Measurements from ENCODE around the gene PPFIA4.
"Not testable (repeated sequence)": the region's sequence is repeated elsewhere in the genome, so short reads cannot be mapped to it uniquely, and the experiment has no call there.

The PPFIA4 gene

DNA sequence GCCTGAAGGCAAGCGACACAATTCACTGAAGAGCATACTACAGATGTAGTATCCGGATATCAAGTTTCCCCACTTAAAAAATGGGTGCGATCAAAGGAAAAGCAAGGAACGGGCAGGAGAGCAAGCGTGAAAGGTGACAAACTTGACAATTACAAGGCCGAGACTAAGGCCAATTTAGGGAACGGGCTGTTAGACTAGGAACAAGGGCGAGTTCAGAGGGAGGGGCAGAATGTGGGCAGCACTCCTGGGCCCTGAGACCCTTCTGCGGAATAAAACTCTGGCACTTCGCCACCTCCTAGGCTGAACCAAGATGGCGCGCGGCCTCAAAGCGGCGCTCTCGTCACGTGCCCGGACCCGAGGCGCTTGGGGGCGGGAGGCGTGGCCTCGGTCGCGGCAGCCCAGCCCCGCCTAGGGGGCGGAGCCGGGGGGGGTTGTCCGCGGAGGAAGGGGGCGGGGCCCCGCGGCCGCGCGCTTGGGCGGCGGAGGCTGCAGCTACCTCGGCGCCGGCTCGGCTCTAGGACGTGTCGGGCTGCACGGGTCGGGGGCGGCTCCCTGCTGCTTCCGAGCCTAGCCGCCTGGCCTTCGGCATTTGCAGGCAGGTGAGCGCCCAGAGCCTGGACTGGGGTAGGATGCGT is at the start of gene PPFIA4:
PPFIA4 (plus strand) TSS at position 461 of the 635 bp plus-strand sequence. CDS start 12,518 bp downstream, outside the sequence.
- DNase-seq, result peak; percentile 90

DNA sequence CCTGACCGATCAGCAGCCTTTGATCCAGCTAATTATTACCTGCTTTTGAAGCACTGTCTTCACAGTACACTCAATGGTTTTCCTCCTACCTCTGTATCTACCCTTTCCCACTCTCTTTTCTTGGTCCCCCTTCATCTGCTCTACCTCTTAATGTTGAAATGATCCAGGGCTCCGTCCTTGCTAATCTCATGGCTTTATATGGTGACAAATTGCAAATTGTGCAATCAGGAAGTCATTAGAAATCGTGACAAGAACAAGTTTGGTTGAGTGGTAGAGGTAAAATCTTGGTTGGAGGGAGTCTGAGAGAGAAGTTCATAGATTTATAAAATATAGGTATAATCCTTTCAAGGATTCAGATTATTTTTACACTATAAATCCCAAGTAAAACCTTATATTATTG is 49.7 kb upstream of the PPFIA4 start:
- no peak for DNase-seq

DNA sequence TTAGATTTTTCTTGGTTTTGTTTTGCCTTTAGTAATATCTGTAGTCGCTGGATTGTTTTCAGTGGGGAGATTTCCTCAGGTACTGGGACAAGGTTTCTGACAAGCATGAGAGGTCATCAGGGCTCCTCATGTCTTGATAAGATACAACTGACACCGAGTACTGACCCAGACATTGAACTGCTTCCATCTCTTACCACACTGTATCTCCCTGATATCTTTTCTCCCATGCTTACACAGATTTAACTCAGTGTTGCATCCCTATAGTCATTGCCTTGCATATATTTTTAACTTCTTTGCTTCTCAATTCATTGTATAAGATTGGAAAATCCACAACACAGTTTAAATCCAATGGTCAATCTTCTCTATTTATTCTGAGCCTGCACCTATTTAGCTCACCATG is 46.8 kb upstream of the PPFIA4 start:
- no peak for DNase-seq

DNA sequence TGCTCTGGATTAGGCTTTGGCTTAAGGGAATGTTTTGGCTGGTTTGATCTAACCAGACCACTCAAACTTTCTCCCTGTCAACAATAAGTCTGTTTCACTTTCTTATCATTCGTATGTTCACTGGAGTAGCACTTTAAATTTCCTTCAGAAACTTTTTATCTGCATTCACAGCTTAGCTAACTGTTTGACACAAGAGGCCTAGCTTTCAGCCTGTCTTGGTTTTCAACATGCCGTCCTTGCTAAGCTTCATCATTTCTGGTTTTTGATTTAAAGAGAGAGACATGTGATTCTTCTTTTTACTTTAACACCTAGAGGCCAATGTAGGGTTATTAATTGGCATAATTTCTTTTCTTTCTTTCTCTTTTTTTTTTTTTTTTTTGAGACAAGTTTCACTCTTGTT is 44.4 kb upstream of the PPFIA4 start:
- DNase-seq, result no peak

DNA sequence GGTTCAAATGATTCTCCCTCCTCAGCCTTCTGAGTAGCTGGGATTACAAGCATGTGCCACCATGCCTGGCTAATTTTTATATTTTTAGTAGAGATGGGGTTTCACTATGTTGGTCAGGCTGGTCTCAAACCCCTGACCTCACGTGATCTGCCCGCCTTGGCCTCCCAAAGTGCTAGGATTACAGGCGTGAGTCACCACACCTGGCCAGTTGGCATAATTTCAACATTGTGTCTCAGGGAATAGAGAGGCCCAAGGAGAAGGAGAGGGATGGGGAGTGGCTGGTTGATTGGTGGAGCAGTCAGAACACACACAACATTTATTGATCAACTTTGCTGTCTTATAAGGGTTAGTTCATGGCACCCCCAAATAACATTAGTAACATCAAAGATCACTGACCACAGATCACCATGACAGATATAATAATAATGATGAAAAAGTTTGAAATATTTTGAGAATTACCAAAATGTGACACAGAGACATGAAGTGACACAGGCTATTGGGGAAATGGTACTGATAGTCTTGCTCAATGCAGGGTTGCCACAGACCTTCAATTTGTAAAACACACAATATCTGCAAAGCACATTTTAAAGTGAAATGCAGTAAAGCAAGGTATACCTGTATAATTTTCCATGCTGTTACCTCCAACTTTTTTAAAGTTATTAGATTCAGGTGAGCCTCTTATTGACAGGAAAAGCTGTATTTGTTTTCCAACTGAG is 43.4 kb upstream of the PPFIA4 start:
- no peak for DNase-seq

DNA sequence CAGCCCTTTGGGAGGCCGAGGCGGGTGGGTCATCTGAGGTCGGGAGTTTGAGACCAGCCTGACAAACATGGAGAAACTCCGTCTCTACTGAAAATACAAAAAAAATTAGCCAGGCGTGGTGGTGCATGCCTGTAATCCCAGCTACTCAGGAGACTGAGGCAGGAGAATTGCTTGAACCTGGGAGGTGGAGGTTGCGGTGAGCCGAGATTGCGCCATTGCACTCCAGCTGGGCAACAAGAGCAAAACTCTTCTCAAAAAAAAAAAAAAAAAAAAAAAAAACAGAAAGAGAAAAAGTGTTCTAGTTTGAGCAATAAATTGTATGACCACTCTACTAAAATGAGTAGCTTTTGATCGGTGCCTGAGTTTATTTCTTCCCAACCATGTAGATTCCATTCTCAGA is 40.2 kb upstream of the PPFIA4 start:
- DNase-seq, result not testable (repeated sequence)

DNA sequence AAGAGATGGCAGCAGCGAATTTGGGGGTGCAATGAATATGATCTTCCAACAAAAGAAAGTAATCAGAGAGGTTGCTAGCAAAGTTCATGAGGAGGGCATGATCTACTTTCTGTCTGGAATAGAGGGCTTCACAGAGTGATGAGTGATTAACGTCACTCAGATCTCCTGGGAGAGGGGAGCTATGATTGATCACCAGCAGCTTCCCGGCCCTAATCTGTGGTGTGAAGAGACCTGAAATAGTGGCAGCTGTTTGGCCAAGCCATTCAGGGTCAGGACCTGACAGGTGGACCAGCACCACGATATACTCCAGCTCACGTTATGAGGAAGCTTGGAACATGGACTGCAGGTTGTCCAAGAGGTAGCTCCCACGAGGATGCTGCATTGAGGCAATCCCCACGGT is 39.0 kb upstream of the PPFIA4 start:
- DNase-seq, result no peak

DNA sequence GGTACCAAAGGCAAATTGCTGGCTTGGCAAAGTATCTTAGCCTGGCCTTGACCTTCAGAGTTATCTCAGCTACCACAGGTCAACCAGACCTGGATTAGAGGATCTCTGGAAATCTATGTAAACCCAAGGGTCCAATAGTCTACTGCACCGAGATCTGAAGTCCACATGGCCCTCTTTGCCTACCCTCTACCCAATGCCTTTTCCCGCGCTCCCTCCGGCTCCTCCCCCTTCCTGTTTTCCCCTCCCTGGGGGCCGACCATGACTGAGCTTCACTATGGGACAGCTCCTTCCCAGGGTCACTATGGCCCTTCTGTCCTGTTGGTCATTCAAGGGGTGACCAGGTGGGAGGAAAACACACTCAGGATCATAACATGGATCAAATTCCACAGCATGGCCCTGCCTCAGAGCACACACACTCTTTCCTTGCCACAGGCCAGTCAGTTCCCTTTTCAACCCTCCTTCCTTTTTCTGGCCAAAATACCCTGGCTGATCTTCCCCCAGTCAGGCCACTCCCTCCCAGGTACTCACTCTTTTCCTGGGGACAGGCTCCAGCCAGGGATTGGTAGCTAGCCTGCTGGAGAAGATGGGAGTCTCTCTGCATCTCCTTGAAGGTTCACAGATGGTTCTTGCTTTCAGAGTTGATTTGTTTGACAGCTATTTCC is 38.2 kb upstream of the PPFIA4 start:
- no peak for DNase-seq

DNA sequence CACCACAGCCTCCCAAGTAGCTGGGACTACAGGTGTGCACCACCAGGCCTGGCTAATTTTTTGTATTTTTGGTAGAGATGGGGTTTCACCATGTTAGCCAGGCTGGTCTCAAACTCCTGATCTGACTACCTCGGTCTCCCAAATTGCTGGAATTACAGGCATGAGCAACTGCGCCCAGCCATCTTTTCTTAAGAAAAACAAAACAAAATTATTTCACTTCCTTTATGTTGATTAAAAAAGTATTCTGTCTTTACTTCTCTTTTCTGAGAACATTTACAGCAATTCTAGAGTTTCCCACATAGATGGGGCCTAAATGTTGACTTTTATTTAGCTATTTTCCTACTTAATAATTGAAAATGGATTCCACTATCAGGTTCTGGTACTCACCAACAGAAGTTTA is 36.4 kb upstream of the PPFIA4 start:
- DNase-seq, result no peak

DNA sequence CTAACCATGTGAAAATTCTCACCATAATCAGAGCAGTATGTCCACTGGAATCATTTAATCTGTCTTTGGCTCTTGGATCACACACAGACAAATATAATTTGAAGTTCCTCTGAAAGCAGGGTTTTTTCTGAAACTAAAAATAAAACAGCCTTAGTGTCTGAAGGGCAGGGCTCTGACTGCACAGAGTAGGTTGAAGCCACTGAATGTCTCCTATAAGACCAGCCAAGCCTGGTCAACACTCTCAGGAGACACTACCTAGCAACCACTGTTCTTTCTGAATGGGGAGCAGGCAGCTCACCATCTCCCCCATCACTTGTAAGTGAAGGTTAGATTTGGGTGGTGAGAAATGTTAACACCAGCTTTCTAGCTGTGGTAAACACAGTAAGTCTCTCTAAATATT is 35.2 kb upstream of the PPFIA4 start:
- DNase-seq, result no peak

DNA sequence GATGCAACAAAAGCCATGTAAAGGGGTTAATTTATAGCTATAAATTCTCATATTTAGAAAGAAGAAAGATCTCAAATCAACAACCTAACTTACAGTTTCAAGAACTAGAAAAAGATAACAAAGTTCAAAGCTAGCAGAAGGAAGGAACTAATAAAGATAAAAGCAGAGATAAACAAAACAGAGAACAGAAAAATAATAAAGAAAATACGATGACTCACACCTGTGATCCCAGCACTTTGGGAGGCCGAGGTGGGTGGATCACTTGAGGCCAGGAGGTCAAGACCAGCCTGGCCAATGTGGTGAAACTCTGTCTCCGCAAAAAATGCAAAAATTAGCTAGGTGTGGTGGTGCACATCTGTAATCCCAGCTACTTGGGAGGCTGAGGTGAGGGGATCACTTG is 31.5 kb upstream of the PPFIA4 start:
- DNase-seq, result no peak

DNA sequence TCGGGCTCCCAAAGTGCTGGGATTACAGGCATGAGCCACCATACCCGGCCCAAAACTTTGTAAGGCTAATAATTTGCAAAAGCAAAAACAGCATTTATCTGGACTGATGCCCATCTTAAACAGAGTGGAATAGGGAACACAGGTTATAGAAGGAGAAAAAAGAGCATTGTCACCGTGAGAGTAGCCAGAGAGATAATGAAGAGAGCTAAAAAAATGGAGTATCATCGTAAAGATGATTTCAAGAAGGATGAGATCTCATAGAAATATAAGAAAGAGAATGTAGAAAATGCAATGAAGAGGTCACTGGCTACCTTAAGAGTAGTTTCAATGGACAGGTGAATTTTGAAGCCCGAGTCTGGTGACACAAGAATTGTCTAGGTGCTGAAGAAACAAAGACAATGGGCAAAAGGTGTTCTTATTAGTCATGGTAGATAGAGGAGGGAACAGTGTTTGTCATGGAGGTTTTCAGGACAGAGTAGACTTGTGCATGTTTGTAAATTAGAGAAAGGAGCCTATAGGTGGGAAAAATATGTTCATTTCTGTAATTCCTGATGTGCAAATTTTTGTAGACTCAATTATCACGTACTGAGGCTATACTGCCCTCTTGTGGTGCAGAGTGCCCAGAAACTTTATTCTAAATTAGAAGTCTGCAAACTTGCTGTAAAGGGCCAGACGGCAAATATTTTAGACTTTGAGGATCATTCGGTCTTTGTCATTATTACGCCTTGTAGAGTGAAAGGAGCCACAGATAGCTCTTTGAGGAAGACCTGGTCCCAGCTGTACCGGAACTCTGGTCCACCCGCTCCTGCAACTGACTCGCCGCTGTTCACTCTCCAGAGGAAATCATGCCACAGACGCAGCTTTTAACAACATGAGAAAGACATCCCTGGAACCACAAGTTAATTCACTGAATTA is 27.2 kb upstream of the PPFIA4 start:
- DNase-seq, result peak; percentile 52

DNA sequence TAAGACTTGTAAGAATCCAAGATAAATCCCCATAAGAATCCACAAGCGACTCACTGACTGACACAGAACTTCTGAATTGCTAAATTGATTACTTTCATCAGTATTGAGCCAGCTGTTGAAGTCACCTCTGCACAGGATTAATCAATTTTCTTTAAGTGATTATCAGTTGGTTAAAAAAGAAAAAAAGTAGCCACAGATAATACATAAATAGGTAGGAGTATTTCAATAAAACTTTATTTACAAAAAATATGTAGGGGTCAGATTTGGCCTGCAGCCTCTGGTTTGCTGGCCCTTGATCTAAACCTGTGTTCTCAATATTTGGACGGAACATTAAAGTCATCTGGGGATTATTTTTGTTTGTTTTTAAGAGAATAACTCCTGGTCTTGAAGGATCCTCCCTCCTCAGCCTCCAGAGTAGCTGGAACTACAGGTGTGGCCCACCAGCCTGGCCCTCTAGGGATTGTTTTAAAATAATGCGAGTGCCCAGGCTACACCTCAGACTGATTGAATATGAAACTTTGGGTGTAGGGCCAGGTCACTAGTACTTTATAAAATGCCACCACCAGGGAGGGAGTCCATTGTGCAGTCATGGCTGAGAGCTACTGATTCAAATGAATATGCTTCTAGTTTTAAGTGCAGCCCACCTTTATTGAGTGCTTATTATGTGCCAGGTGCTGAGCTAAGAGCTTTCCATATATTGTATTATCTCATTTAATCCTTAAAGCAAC is 25.9 kb upstream of the PPFIA4 start:
- no peak for DNase-seq

DNA sequence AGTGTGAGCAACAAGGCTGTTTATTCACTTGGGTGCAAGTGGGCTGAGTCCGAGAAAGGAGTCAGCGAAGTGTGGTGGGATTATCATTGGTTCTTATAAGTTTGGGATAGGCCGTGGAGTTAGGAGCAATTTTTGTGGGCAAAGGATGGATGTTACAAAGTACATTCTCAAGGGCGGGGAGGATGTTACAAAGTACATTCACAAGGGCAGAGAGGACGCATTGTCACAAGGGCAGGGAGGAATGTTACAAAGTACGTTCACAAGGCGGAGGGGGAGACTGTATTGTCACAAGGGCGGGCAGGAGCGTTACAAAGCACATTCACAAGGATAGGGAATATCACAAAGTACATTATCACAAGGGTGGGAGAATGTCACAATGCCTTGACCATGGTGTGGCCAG is 24.3 kb upstream of the PPFIA4 start:
- no peak for DNase-seq

DNA sequence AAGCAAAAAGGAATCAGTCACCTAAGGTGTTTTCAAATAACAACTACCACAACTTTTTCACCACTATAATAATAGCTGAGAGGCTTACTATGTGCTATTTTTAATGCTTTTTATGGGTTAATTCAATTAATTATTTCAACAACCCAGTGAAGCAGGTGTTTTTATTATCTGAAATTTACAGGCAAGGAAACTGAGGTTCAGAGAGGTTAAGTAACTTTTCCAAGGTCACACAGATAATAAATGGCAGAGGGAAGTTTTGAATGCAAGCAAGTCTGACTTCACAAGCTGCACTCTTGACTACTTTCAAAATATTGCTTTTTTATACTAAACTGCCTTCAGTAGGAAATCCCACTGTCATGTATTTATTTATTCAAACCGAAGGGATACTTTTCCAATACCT is 23.3 kb upstream of the PPFIA4 start:
- DNase-seq, result no peak

DNA sequence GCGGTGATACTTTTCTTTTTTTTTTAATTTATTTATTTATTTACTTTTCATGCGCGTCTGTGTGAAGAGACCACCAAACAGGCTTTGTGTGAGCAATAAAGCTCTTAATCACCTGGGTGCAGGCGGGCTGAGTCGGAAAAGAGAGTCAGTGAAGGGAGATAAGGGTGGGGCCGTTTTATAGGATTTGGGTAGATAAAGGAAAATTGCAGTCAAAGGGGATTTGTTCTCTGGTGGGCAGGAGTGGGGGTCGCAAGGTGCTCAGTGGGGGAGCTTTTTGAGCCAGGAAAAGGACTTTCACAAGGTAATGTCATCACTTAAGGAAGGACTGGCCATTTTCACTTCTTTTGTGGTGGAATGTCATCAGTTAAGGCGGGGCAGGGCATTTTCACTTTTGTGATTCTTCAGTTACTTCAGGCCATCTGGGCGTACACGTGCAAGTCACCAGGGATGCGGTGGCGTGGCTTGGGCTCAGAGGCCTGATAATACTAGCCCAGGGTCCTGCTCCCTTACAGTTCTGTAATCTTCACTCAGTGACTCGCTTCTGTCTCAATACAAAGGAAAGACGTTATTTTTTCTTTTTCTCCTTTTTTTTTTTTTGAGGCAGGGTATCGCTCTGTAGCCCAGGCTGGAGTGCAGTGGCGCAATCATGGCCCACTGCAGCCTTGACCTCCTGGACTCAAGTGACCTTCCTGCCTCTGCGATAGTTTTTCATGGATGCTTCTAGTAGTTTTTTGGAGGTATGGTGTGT is 20.7 kb upstream of the PPFIA4 start:
- not testable (repeated sequence) for DNase-seq

DNA sequence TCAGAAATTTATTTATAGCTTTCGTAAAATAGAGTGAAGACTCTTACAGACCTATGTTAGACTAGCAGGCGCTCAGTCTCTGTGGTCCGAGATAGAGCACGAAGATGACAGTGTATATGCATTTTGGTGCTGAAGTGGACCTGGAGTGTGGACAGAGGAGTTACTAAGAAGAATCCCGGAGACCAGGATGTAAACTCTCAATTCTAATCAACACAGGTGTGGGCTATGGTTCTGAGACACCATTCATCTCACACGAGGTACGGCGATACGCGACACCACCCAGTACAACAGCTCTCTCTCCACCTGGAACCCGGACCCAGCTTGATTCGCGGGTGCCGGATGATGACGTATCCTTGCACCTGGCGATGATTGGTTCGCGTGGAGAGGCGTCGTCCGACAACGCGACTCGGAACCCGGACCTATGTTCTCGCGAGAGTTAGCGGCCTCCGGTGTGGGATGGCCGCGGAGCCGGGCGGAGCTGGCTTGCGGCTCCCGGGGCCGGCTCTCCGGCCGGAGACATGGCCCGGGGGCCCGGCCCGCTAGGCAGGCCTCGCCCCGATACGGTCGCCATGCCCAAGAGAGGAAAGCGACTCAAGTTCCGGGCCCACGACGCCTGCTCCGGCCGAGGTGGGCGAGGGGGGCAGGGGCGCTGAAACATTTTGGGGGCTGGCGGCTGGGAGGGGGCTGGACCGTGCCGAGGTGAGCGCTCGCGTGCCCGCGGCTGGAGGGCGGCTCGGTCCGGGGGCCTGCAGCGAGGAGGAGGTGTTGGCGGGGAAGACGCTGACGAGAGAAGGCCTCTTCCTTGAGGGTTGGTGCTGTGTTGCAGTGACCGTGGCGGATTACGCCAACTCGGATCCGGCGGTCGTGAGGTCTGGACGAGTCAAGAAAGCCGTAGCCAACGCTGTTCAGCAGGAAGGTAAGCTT is 19.1 kb upstream of the PPFIA4 start, which contains the start of gene TMEM183A:
TMEM183A (plus strand) TSS at position 427 of the 924 bp plus-strand sequence; CDS start at position 519, 92 bp downstream.
- peak; percentile 89 for DNase-seq

DNA sequence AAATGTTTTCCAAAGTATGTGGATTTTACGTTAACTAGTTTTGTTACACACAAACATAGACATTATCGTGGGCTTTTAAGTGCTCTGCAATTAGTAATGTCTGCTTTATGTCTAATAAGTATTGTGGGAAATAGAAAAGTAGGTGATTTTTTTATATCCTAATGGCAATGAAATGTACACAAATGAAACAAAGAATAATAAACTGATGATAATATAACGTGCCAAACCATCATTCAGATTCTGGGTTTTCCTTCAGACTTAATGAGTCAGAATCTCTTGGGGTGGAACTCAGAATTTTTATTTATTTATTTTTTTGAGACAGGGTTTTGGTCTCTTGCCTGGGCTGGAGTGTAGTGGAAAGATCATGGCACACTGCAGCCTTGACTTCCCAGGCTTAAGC is 17.1 kb upstream of the PPFIA4 start:
- DNase-seq, result no peak

DNA sequence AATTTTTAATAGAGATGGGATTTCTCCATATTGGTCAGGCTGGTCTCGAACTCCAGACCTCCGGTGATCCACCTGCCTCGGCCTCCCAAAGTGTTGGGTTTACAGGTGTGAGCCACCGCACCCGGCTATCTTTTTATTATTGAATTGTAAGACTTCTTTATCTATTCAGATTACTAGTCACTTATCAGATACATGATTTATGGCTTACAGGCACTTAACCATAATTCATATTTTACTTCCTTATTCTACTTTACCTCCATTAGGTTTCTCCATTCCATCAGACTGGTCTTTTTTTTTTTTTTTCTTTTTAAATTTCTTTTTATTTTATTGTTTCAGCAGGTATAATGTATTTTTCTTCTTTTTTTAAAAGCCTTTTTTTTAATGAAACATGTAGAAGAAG is 14.7 kb upstream of the PPFIA4 start:
- no peak for DNase-seq

DNA sequence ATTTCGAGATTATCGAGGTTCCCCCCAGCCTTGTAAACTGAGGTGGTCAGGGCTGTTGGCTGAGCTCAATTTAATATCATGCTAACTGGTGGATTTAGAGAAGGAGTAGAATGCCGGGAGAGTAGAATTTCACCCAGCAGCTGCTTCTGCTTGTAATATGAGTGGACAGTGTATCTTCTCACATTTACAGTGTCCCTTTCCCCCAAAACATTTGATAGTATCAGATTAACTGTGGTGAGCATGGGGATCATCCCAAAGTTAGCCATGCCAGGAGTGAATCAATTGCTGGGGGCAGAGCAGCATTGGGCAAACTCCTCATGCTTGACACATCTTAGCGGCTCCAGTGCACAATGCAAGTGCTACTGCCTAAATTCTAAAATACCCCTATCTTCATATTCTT is 9.2 kb upstream of the PPFIA4 start:
- DNase-seq, result no peak
